Fibroblast of villous mesenchyme (primary cell): Measurements from ENCODE around the gene SMURF1. TPM values are rescaled to one million over a fixed set of nuclear protein-coding genes. Genes with fewer than 3 reads are reported as not detected.

Source experiments
- DNase-seq: peaks from one replicate; pipeline ENCODE4 v3.0.0-alpha.2; 2010; ENCODE audit warnings: low read depth
- H3K4me3 ChIP-seq: 2 replicates; pipeline ENCODE4 v1.5.1; 2011; ENCODE audit warnings: low read depth, mild to moderate bottlenecking, low read length
- CTCF ChIP-seq: IDR thresholded peaks from 2 replicates; pipeline ENCODE4 v1.5.1; 2012; ENCODE audit warnings: low read depth, mild to moderate bottlenecking, low read length; ENCODE audit not compliant: insufficient read depth
- total RNA-seq: library from RNA; depleted of rRNA; stranded (reverse); fragments of >200 nt; gene quantifications from 2 replicates; pipeline ENCODE4 v1.2.3, GENCODE V29; 2012

SMURF1 gene
- total RNA-seq, 1 donor = 29.8 TPM

- no peak for TF ChIP-seq CTCF
- H3K4me3 ChIP-seq = no peak overlapping the region
- DNase-seq = no peak
Observed at GRCh38 chr7:99013266-99014112, 130.4 kb downstream of the SMURF1 start.

- no peak for TF ChIP-seq CTCF
- H3K4me3 ChIP-seq = no peak overlapping the region
- no peak for DNase-seq
Observed at GRCh38 chr7:99012722-99013121, 131.2 kb downstream of the SMURF1 start.

GRCh38 chr7:99011706-99012404 lies 132.1 kb downstream of the SMURF1 start:
- no peak for TF ChIP-seq CTCF
- DNase-seq = no peak
- no peak overlapping the region for H3K4me3 ChIP-seq

- TF ChIP-seq CTCF = no peak
- no peak for DNase-seq
- no peak overlapping the region for H3K4me3 ChIP-seq
Observed at GRCh38 chr7:99011341-99011705, 132.6 kb downstream of the SMURF1 start.

GRCh38 chr7:99010281-99010680 lies 133.6 kb downstream of the SMURF1 start:
- TF ChIP-seq CTCF = no peak
- no peak for DNase-seq

GRCh38 chr7:99008921-99009530 lies 134.9 kb downstream of the SMURF1 start:
- no peak overlapping the region for H3K4me3 ChIP-seq
- DNase-seq = no peak

More at GRCh38 chr7:99010281-99010680, 133.6 kb downstream of the SMURF1 start:
- H3K4me3 ChIP-seq = no peak overlapping the region

More at GRCh38 chr7:99008921-99009530, 134.9 kb downstream of the SMURF1 start:
- TF ChIP-seq CTCF = no peak
